Panc1 (cell line): Measurements from ENCODE around the gene KIRREL3.

Experiments
- CTCF ChIP-seq: fragments of 450-650 bp; IDR thresholded peaks from 2 replicates; pipeline ENCODE4 v1.5.1; 2017; ENCODE audit warnings: mild to moderate bottlenecking
- POLR2AphosphoS5 ChIP-seq: IDR thresholded peaks from 2 replicates; pipeline ENCODE4 v1.6.1; 2012; ENCODE audit warnings: mild to moderate bottlenecking, low read depth, low read length, moderate library complexity
- REST ChIP-seq, 2 experiments: IDR thresholded peaks; 2 replicates each; pipeline ENCODE4 v1.6.1; 2011 to 2012; ENCODE audit warnings: low read depth in 2 of 2, control low read depth in 1 of 2, low read length in 1 of 2, mild to moderate bottlenecking in 1 of 2, moderate library complexity in 1 of 2; ENCODE audit not compliant: insufficient read depth in 1 of 2
- SIN3A ChIP-seq: IDR thresholded peaks from 2 replicates; pipeline ENCODE4 v1.6.1; 2012; ENCODE audit warnings: low read depth, mild to moderate bottlenecking, low read length, moderate library complexity, borderline replicate concordance; ENCODE audit not compliant: insufficient read depth
- TCF7L2 ChIP-seq: IDR thresholded peaks from 2 replicates; pipeline ENCODE4 v1.6.1; 2011; ENCODE audit warnings: mild to moderate bottlenecking, low read depth, low read length, inconsistent platforms

- TF ChIP-seq CTCF (no peak), SIN3A (no peak), POLR2AphosphoS5 (no peak), REST (IDR thresholded peaks at IDR 0.05; ENCODE audit: insufficient read depth in 1 of 2, low read depth in 2 of 2, low read length in 1 of 2) (no peak), TCF7L2 (no peak)
These were observed 534.9 kb downstream of the KIRREL3 start for GRCh38 chr11:126465573-126466188.
